H1 (cell line): ENCODE data around the gene ACVRL1. TPM values are rescaled to one million over a fixed set of nuclear protein-coding genes. Genes with fewer than 3 reads are reported as not detected.

ENCODE experiments used
- CTCF ChIA-PET: fragments of 300-600 bp; sonication (Branson Sonifier 250); formaldehyde crosslinking; loops from one replicate; lab custom pipeline; 2021; ENCODE audit not compliant: partially characterized antibody; lab: Charles Lee
- POLR2A ChIA-PET: fragments of 300-600 bp; sonication (Branson Sonifier 250); formaldehyde crosslinking; loops from one replicate; lab custom pipeline; 2021; ENCODE audit warnings: inconsistent platforms; ENCODE audit not compliant: partially characterized antibody; lab: Charles Lee
- DNase-seq, 2 experiments: peaks; one replicate each; pipeline versions ENCODE4 v3.0.0 to v3.0.0-alpha.2; 2010 to 2022; ENCODE audit warnings: low spot score in 2 of 2, low read depth in 1 of 2, mixed read lengths in 1 of 2
- FAIRE-seq: peaks from 2 replicates; lab custom pipeline; 2011; peaks lifted over from hg19 to GRCh38; lab: Jason Lieb, UNC
- H2AFZ ChIP-seq: 2 replicates; pipeline ENCODE4 v1.8.1; 2012; ENCODE audit warnings: low read length, inconsistent platforms
- H2AK5ac ChIP-seq: 2 replicates; pipeline ENCODE4 v1.6.1; 2013; ENCODE audit warnings: low read depth, low read length
- H2BK120ac ChIP-seq: replicated peaks from 2 replicates; pipeline ENCODE3; 2013; ENCODE audit warnings: low read depth, low read length, inconsistent platforms
- H2BK12ac ChIP-seq: 2 replicates; pipeline ENCODE4 v1.6.1; 2013; ENCODE audit warnings: low read depth, low read length
- H2BK15ac ChIP-seq: 2 replicates; pipeline ENCODE4 v1.6.1; 2013; ENCODE audit warnings: low read length
- H2BK20ac ChIP-seq: 2 replicates; pipeline ENCODE4 v1.6.1; 2013; ENCODE audit warnings: low read length
- H2BK5ac ChIP-seq: 2 replicates; pipeline ENCODE4 v1.6.1; 2013; ENCODE audit warnings: low read depth, low read length
- H3K14ac ChIP-seq: 2 replicates; pipeline ENCODE4 v1.6.1; 2013; ENCODE audit warnings: inconsistent platforms; ENCODE audit not compliant: insufficient read length
- H3K18ac ChIP-seq: 2 replicates; pipeline ENCODE4 v1.6.1; 2013; ENCODE audit warnings: low read length; ENCODE audit errors: extremely low read depth
- H3K23ac ChIP-seq: 2 replicates; pipeline ENCODE4 v1.6.1; 2013; ENCODE audit warnings: inconsistent platforms; ENCODE audit not compliant: insufficient read length
- H3K23me2 ChIP-seq: 2 replicates; pipeline ENCODE4 v1.6.1; 2013; ENCODE audit warnings: low read depth, low read length
- H3K27ac ChIP-seq: 2 replicates; pipeline ENCODE4 v1.6.1; 2011; ENCODE audit warnings: low read depth, low read length, inconsistent platforms
- H3K27me3 ChIP-seq, 4 experiments: replicated peaks in 1 of 4; 1 replicate in 1 of 4; 2 replicates in 3 of 4; pipeline versions ENCODE4 v1.6.1 to v1.8.1; 2011 to 2013; ENCODE audit warnings: low read length in 3 of 4, mild to moderate bottlenecking in 3 of 4, inconsistent platforms in 2 of 4, mixed read lengths in 2 of 4, moderate library complexity in 1 of 4; ENCODE audit not compliant: control insufficient read depth in 3 of 4, insufficient read depth in 3 of 4; ENCODE audit errors: extremely low read depth in 1 of 4
- H3K36me3 ChIP-seq, 4 experiments: 2 replicates each; pipeline versions ENCODE4 v1.6.1 to v1.8.1; 2011 to 2013; ENCODE audit warnings: mild to moderate bottlenecking in 4 of 4, low read length in 3 of 4, moderate library complexity in 2 of 4, control low read depth in 1 of 4, inconsistent platforms in 1 of 4; ENCODE audit not compliant: insufficient read depth in 4 of 4, control insufficient read depth in 2 of 4
- H3K4ac ChIP-seq: replicated peaks from 2 replicates; pipeline ENCODE3; 2013; ENCODE audit warnings: low read length, low read depth, mixed read lengths, inconsistent platforms; ENCODE audit not compliant: insufficient read length
- H3K4me1 ChIP-seq, 4 experiments: replicated peaks in 1 of 4; 1 replicate in 1 of 4; 2 replicates in 3 of 4; pipeline versions ENCODE4 v1.6.1 to v1.8.1; 2011 to 2013; ENCODE audit warnings: low read length in 3 of 4, inconsistent platforms in 2 of 4, mixed read lengths in 1 of 4; ENCODE audit not compliant: insufficient read depth in 4 of 4, control insufficient read depth in 3 of 4
- H3K4me2 ChIP-seq, 2 experiments: 2 replicates each; pipeline versions ENCODE4 v1.6.1 to v1.8.1; 2011 to 2013; ENCODE audit warnings: low read depth in 2 of 2, low read length in 2 of 2, control low read depth in 1 of 2, inconsistent platforms in 1 of 2, mild to moderate bottlenecking in 1 of 2; ENCODE audit not compliant: insufficient read depth in 1 of 2
- H3K4me3 ChIP-seq, 4 experiments: fragments of 200-600, 300-600 bp in 1 of 4; sonication (generic), shearing (Covaris generic), sonication (Bioruptor Twin) in 1 of 4; 2 replicates each; pipeline versions ENCODE4 v1.5.1 to v1.8.1; 2011 to 2016; ENCODE audit warnings: low read length in 4 of 4, low read depth in 3 of 4, control low read depth in 2 of 4, inconsistent platforms in 2 of 4, mild to moderate bottlenecking in 2 of 4, mixed read lengths in 1 of 4, moderate library complexity in 1 of 4; ENCODE audit not compliant: insufficient read depth in 2 of 4; ENCODE audit errors: extremely low read depth in 1 of 4
- H3K56ac ChIP-seq: replicated peaks from 2 replicates; pipeline ENCODE3; 2013; ENCODE audit warnings: low read depth, mild to moderate bottlenecking, mixed read lengths, low read length, inconsistent platforms; ENCODE audit not compliant: insufficient read length
- H3K79me1 ChIP-seq: 2 replicates; pipeline ENCODE4 v1.6.1; 2013; ENCODE audit warnings: low read depth, low read length, control low read depth
- H3K79me2 ChIP-seq, 2 experiments: 2 replicates each; pipeline versions ENCODE4 v1.6.1 to v1.8.1; 2012 to 2013; ENCODE audit warnings: low read length in 2 of 2, mild to moderate bottlenecking in 2 of 2, inconsistent platforms in 1 of 2; ENCODE audit not compliant: insufficient read depth in 2 of 2, control insufficient read depth in 1 of 2
- H3K9ac ChIP-seq, 4 experiments: replicated peaks in 1 of 4; 1 replicate in 1 of 4; 2 replicates in 3 of 4; pipeline versions ENCODE4 v1.6.1 to v1.8.1; 2011 to 2013; ENCODE audit warnings: low read depth in 3 of 4, low read length in 3 of 4, control low read depth in 2 of 4, mild to moderate bottlenecking in 2 of 4, moderate library complexity in 2 of 4, inconsistent platforms in 1 of 4; ENCODE audit errors: extremely low read depth in 1 of 4
- H3K9me3 ChIP-seq, 2 experiments: 2 replicates each; pipeline versions ENCODE4 v1.6.1 to v1.8.1; 2012 to 2013; ENCODE audit warnings: mild to moderate bottlenecking in 2 of 2, moderate library complexity in 2 of 2, control low read depth in 1 of 2, inconsistent platforms in 1 of 2, low read depth in 1 of 2, low read length in 1 of 2, mixed read lengths in 1 of 2; ENCODE audit not compliant: insufficient read depth in 2 of 2
- H4K20me1 ChIP-seq, 2 experiments: replicated peaks in 1 of 2; 2 replicates each; pipeline versions ENCODE3 to v1.8.1; 2011 to 2013; ENCODE audit warnings: inconsistent platforms in 2 of 2, low read length in 2 of 2, mild to moderate bottlenecking in 1 of 2; ENCODE audit not compliant: insufficient read depth in 2 of 2, control insufficient read depth in 1 of 2
- H4K5ac ChIP-seq: 2 replicates; pipeline ENCODE4 v1.6.1; 2013; ENCODE audit warnings: low read length, low read depth, mixed read lengths, inconsistent platforms; ENCODE audit not compliant: insufficient read length
- H4K8ac ChIP-seq: 2 replicates; pipeline ENCODE4 v1.8.0; 2013; ENCODE audit warnings: mild to moderate bottlenecking, moderate library complexity, low read length, inconsistent platforms; ENCODE audit not compliant: insufficient read depth; ENCODE audit errors: extremely low read depth
- H4K91ac ChIP-seq: replicated peaks from 2 replicates; pipeline ENCODE3; 2013; ENCODE audit warnings: low read length, mixed read lengths, inconsistent platforms; ENCODE audit not compliant: insufficient read length
- CHD2 ChIP-seq: IDR thresholded peaks from 2 replicates; pipeline ENCODE4 v1.6.1; 2012; ENCODE audit warnings: low read length, improper control_type of control experiment
- JUN ChIP-seq: IDR thresholded peaks from 2 replicates; pipeline ENCODE4 v1.6.1; 2011; ENCODE audit warnings: low read depth, mild to moderate bottlenecking, improper control_type of control experiment, low read length
- POLR2A ChIP-seq, 2 experiments: IDR thresholded peaks; 1 replicate in 1 of 2; 2 replicates in 1 of 2; pipeline ENCODE4 v1.6.1; 2011; ENCODE audit warnings: low read depth in 2 of 2, low read length in 2 of 2, mild to moderate bottlenecking in 2 of 2; ENCODE audit errors: control extremely low read depth in 1 of 2
- POLR2AphosphoS5 ChIP-seq: IDR thresholded peaks from 2 replicates; pipeline ENCODE4 v1.6.1; 2011; ENCODE audit warnings: low read depth, low read length
- RAD21 ChIP-seq, 2 experiments: IDR thresholded peaks in 1 of 2; conservative IDR thresholded peaks in 1 of 2; 2 replicates each; pipeline ENCODE4 v1.6.1; 2011; ENCODE audit warnings: low read depth in 2 of 2, low read length in 2 of 2, improper control_type of control experiment in 1 of 2, inconsistent platforms in 1 of 2, mild to moderate bottlenecking in 1 of 2, moderate library complexity in 1 of 2
- RNF2 ChIP-seq: fragments of 200-900, 300-1000 bp; sonication (generic); IDR thresholded peaks from 2 replicates; pipeline ENCODE4 v1.7.1; 2016; ENCODE audit warnings: borderline replicate concordance, low read depth, mild to moderate bottlenecking, antibody characterized with exemption, low read length; ENCODE audit not compliant: poor library complexity, severe bottlenecking; ENCODE audit errors: missing control alignments
- SAP30 ChIP-seq: fragments of 300-600 bp; sonication (generic); IDR thresholded peaks from 2 replicates; pipeline ENCODE4 v1.7.1; 2012; ENCODE audit warnings: low read length, moderate library complexity, mild to moderate bottlenecking, inconsistent platforms; ENCODE audit not compliant: insufficient read depth, insufficient replicate concordance
- SIRT6 ChIP-seq: IDR thresholded peaks from one replicate; pipeline ENCODE4 v1.7.1; 2012; ENCODE audit warnings: low read length, inconsistent platforms
- SP1 ChIP-seq: IDR thresholded peaks from 2 replicates; pipeline ENCODE4 v1.6.1; 2011; ENCODE audit warnings: low read depth, low read length
- TCF12 ChIP-seq: IDR thresholded peaks from 2 replicates; pipeline ENCODE4 v1.6.1; 2011; ENCODE audit warnings: low read depth, mild to moderate bottlenecking, low read length
- TEAD4 ChIP-seq: IDR thresholded peaks from 2 replicates; pipeline ENCODE4 v1.6.1; 2012; ENCODE audit warnings: low read depth, low read length, inconsistent platforms, mixed read lengths
- WGBS, 2 experiments: shearing (Covaris generic) in 1 of 2; methylation state at CpG; one replicate each; pipeline versions ENCODE4 v1.1.6 to v1.1.7; 2013 to 2015; ENCODE audit warnings: low lambda C conversion rate in 2 of 2, mixed read lengths in 2 of 2, inconsistent platforms in 1 of 2, low coverage in 1 of 2, missing lambda C conversion rate in 1 of 2; ENCODE audit not compliant: insufficient replicate concordance in 2 of 2, insufficient coverage in 1 of 2, insufficient read length in 1 of 2; ENCODE audit errors: extremely low coverage in 1 of 2, missing lambda C conversion rate in 1 of 2; 5-methylcytosine and 5-hydroxymethylcytosine counted together
- polyA plus RNA-seq, 7 experiments: library from polyadenylated mRNA; depleted of rRNA in 3 of 7; stranded (reverse) in 5 of 7; unstranded in 2 of 7; fragments of >200 nt in 5 of 7; fragments of 200-250 nt in 2 of 7; gene quantifications; 1 replicate in 5 of 7; 2 replicates in 1 of 7; 4 replicates in 1 of 7; pipeline versions ENCODE4 v1.2.1 to v1.2.3, GENCODE V29; 2011 to 2013; ENCODE audit warnings: missing spikeins in 2 of 7, mixed read lengths in 2 of 7
- total RNA-seq: library from RNA; stranded (reverse); fragmentation: NEBNext Ultra II Directional; extraction: Animal tissue kit (Norgen Biotek cat#: 25700); gene quantifications from 2 replicates; pipeline ENCODE4 v1.2.1, GENCODE V29; 2021

The ACVRL1 gene
- total and polyA plus RNA-seq, 2 of the 8 experiments (the other 6 are each of a cell fraction or from before 2014, with no cell fraction given) = 0.09 to 0.35 TPM

- DNase-seq (no peak), FAIRE-seq (no peak)
- Histone ChIP-seq H3K23ac (no peak overlapping the region), H2BK5ac (no peak overlapping the region), H3K27me3 (peaks cover 4 to 22% (median 14%) of the 10 kb centered on the region in 4 experiments), H3K9me3 (no peaks in the 10 kb centered on the region), H4K20me1 (no peaks in the 10 kb centered on the region), H3K14ac (no peak overlapping the region), H3K18ac (no peak overlapping the region; the same call in 1 of the 2 replicates), H4K8ac (peak overlapping the region; percentile 14; the same call in 1 of the 2 replicates), H3K36me3 (peaks cover 0 to 3% (median 0%) of the 10 kb centered on the region in 4 experiments; a peak in 1 of 8 replicates), H3K79me1 (no peaks in the 10 kb centered on the region), H3K9ac (no peak overlapping the region), H3K4me1 (peaks cover 0 to 8% (median 1%) of the 10 kb centered on the region in 4 experiments; a peak in 4 of 7 replicates), H2BK15ac (peak overlapping the region; percentile 61; the same call in 1 of the 2 replicates), H3K79me2 (no peaks in the 10 kb centered on the region), H3K4ac (no peak overlapping the region), H2BK120ac (no peak overlapping the region), H4K91ac (no peak overlapping the region), H4K5ac (no peak overlapping the region), H3K23me2 (peaks cover 6% of the 10 kb centered on the region; the same call in 1 of the 2 replicates), H3K27ac (no peak overlapping the region), H3K4me3 (no peak overlapping the region), H2AFZ (no peak overlapping the region), H3K56ac (no peak overlapping the region), H2AK5ac (no peak overlapping the region), H2BK20ac (no peak overlapping the region), H3K4me2 (no peak overlapping the region), H2BK12ac (peak overlapping the region; percentile 23; the same call in 1 of the 2 replicates)
- ChIA-PET POLR2A (interaction anchor here (1.4 kb wide), 1 partner anchor 9 kb away, joined by 6 read pairs; no protein-coding TSS in a partner anchor), CTCF (interaction anchor here (0.7 to 12.7 kb wide), 19 partner anchors 8 to 314 kb away, joined by 3 to 234 read pairs (median 9); no protein-coding TSS in a partner anchor)
- WGBS, 2 experiments = 73% methylated on average over 8 of the region's 8 CpGs; no CpG with 5 or more reads in 1 of the 2 experiments
- TF ChIP-seq RAD21 (IDR thresholded peaks at IDR 0.05 in 1 of 2, conservative IDR thresholded peaks at IDR 0.05 in 1 of 2; ENCODE audit: low read depth in 2 of 2, low read length in 2 of 2) (no peak), SAP30 (no peak), SIRT6 (no peak), CHD2 (no peak), POLR2A (IDR thresholded peaks at IDR 0.05; ENCODE audit: control extremely low read depth in 1 of 2, low read depth in 2 of 2, low read length in 2 of 2) (no peak), TCF12 (no peak), POLR2AphosphoS5 (no peak), SP1 (no peak), JUN (no peak), TEAD4 (no peak), RNF2 (no peak)
Measured at GRCh38 chr12:51911788-51912711, 4.7 kb downstream of the ACVRL1 start.
